HepG2 (cell line): Measurements from ENCODE around the gene RNF208. TPM values are rescaled to one million over a fixed set of nuclear protein-coding genes. Genes with fewer than 3 reads are reported as not detected.

Experiments
- MED1 ChIP-seq: sonication (generic); formaldehyde crosslinking; IDR thresholded peaks from 2 replicates; pipeline ENCODE4 v1.4.0; 2020; ENCODE audit warnings: missing genetic modification reagents
- MTA1 ChIP-seq: sonication (generic); formaldehyde crosslinking; IDR thresholded peaks from 2 replicates; pipeline ENCODE4 v1.4.0; 2020; ENCODE audit warnings: missing genetic modification reagents, mild to moderate bottlenecking, borderline replicate concordance
- NKX3-1 ChIP-seq: sonication (generic); formaldehyde crosslinking; IDR thresholded peaks from 2 replicates; pipeline ENCODE4 v1.5.0; 2020; ENCODE audit warnings: missing genetic modification reagents
- PAF1 ChIP-seq: IDR thresholded peaks from 2 replicates; pipeline ENCODE4 v1.6.1; 2016; ENCODE audit warnings: missing genetic modification reagents, missing compliant biosample characterization
- ZBTB25 ChIP-seq: IDR thresholded peaks from 2 replicates; pipeline ENCODE4 v1.6.1; 2018; ENCODE audit warnings: missing genetic modification reagents
- ZNF292 ChIP-seq: sonication (generic); formaldehyde crosslinking; IDR thresholded peaks from 2 replicates; pipeline ENCODE4 v1.8.1; 2022; ENCODE audit warnings: mild to moderate bottlenecking, low read depth, missing genetic modification reagents, borderline replicate concordance
- ZNF33B ChIP-seq: sonication (generic); formaldehyde crosslinking; IDR thresholded peaks from 2 replicates; pipeline ENCODE4 v1.5.1; 2020; ENCODE audit warnings: mild to moderate bottlenecking, missing genetic modification reagents
- ZNF572 ChIP-seq: sonication (generic); formaldehyde crosslinking; IDR thresholded peaks from 2 replicates; pipeline ENCODE4 v1.5.1; 2020; ENCODE audit warnings: mild to moderate bottlenecking, missing genetic modification reagents
- ZSCAN22 ChIP-seq: sonication (generic); formaldehyde crosslinking; IDR thresholded peaks from 2 replicates; pipeline ENCODE4 v1.4.0; 2020; ENCODE audit warnings: mild to moderate bottlenecking, missing genetic modification reagents
- ZZZ3 ChIP-seq: sonication (generic); formaldehyde crosslinking; IDR thresholded peaks from 2 replicates; pipeline ENCODE4 v1.4.0; 2020; ENCODE audit warnings: missing genetic modification reagents, mild to moderate bottlenecking, borderline replicate concordance
- polyA plus RNA-seq, 8 experiments: library from polyadenylated mRNA; depleted of rRNA in 3 of 8; stranded (reverse) in 7 of 8; unstranded in 1 of 8; fragments of >200 nt; fragmentation: Illumina TruSeq in 4 of 8; extraction: Trizol in 4 of 8; gene quantifications; 2 replicates each; pipeline versions ENCODE4 v1.2.1 to v1.2.3, GENCODE V29; 2011 to 2016; ENCODE audit warnings: low read depth in 4 of 8, missing spikeins in 1 of 8, mixed read lengths in 1 of 8; ENCODE audit not compliant: insufficient read depth in 1 of 8
- total RNA-seq, 5 experiments: library from RNA; depleted of rRNA; stranded (reverse); fragments of >200 nt; fragmentation: Illumina TruSeq; extraction: Trizol; gene quantifications; 2 replicates each; pipeline ENCODE4 v1.2.3, GENCODE V29; 2016; ENCODE audit warnings: low read depth in 1 of 5
- TF ChIP-seq, protein P1 (sequence below): IDR thresholded peaks from 2 replicates; pipeline ENCODE4 v1.6.1; 2016; ENCODE audit warnings: mild to moderate bottlenecking, missing biosample characterization, missing genetic modification reagents
- TF ChIP-seq, protein P2 (sequence below): sonication (generic); formaldehyde crosslinking; IDR thresholded peaks from 2 replicates; pipeline ENCODE4 v1.5.0; 2020; ENCODE audit warnings: mild to moderate bottlenecking, missing genetic modification reagents
- TF ChIP-seq, protein P3 (sequence below): IDR thresholded peaks from 2 replicates; pipeline ENCODE4 v1.6.1; 2016; ENCODE audit warnings: missing genetic modification reagents, missing compliant biosample characterization
- TF ChIP-seq, protein P4 (sequence below): sonication (generic); formaldehyde crosslinking; IDR thresholded peaks from 2 replicates; pipeline ENCODE4 v1.4.0; 2020; ENCODE audit warnings: missing genetic modification reagents
- TF ChIP-seq, protein P5 (sequence below): sonication (generic); formaldehyde crosslinking; conservative IDR thresholded peaks from 2 replicates; pipeline ENCODE4 v1.8.0; 2022; ENCODE audit warnings: mild to moderate bottlenecking, moderate library complexity, missing genetic modification reagents
- TF ChIP-seq, protein P6 (sequence below): sonication (generic); formaldehyde crosslinking; IDR thresholded peaks from 2 replicates; pipeline ENCODE4 v1.9.0; 2021; ENCODE audit warnings: missing genetic modification reagents, borderline replicate concordance

RNF208 gene
- total and polyA plus RNA-seq, 2 of the 13 experiments (the other 11 are each of a cell fraction or from before 2014, with no cell fraction given) = 1.6 to 2.1 TPM

- TF ChIP-seq, protein P1, sequence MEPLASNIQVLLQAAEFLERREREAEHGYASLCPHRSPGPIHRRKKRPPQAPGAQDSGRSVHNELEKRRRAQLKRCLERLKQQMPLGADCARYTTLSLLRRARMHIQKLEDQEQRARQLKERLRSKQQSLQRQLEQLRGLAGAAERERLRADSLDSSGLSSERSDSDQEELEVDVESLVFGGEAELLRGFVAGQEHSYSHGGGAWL (CRISPR knock-in tag) = peak; percentile 55; the same call in 1 of the 2 replicates
- TF ChIP-seq NKX3-1 (CRISPR knock-in tag) = no peak
- TF ChIP-seq, protein P2, sequence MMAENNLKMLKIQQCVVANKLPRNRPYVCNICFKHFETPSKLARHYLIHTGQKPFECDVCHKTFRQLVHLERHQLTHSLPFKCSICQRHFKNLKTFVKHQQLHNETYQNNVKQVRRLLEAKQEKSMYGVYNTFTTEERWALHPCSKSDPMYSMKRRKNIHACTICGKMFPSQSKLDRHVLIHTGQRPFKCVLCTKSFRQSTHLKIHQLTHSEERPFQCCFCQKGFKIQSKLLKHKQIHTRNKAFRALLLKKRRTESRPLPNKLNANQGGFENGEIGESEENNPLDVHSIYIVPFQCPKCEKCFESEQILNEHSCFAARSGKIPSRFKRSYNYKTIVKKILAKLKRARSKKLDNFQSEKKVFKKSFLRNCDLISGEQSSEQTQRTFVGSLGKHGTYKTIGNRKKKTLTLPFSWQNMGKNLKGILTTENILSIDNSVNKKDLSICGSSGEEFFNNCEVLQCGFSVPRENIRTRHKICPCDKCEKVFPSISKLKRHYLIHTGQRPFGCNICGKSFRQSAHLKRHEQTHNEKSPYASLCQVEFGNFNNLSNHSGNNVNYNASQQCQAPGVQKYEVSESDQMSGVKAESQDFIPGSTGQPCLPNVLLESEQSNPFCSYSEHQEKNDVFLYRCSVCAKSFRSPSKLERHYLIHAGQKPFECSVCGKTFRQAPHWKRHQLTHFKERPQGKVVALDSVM = 0 out of 2 replicates have a peak, but pooled peaks have one; percentile 16
- no peak for TF ChIP-seq ZBTB25
- TF ChIP-seq, protein P3, sequence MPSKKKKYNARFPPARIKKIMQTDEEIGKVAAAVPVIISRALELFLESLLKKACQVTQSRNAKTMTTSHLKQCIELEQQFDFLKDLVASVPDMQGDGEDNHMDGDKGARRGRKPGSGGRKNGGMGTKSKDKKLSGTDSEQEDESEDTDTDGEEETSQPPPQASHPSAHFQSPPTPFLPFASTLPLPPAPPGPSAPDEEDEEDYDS = peak; percentile 91
- 0 out of 2 replicates have a peak, but pooled peaks have one; percentile 36 for TF ChIP-seq ZNF33B
- peak; percentile 51; the same call in 1 of the 2 replicates for TF ChIP-seq ZNF572 (CRISPR knock-in tag)
- TF ChIP-seq PAF1 (CRISPR knock-in tag) = no peak
- peak; percentile 14; the same call in 1 of the 2 replicates for TF ChIP-seq MTA1 (CRISPR knock-in tag)
- TF ChIP-seq ZZZ3 = no peak
- TF ChIP-seq, protein P4, sequence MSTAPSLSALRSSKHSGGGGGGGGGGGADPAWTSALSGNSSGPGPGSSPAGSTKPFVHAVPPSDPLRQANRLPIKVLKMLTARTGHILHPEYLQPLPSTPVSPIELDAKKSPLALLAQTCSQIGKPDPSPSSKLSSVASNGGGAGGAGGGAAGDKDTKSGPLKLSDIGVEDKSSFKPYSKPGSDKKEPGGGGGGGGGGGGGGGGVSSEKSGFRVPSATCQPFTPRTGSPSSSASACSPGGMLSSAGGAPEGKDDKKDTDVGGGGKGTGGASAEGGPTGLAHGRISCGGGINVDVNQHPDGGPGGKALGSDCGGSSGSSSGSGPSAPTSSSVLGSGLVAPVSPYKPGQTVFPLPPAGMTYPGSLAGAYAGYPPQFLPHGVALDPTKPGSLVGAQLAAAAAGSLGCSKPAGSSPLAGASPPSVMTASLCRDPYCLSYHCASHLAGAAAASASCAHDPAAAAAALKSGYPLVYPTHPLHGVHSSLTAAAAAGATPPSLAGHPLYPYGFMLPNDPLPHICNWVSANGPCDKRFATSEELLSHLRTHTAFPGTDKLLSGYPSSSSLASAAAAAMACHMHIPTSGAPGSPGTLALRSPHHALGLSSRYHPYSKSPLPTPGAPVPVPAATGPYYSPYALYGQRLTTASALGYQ (CRISPR knock-in tag) = peak; percentile 40; the same call in 1 of the 2 replicates
- TF ChIP-seq ZNF292 (CRISPR knock-in tag) = no peak
- TF ChIP-seq, protein P5, sequence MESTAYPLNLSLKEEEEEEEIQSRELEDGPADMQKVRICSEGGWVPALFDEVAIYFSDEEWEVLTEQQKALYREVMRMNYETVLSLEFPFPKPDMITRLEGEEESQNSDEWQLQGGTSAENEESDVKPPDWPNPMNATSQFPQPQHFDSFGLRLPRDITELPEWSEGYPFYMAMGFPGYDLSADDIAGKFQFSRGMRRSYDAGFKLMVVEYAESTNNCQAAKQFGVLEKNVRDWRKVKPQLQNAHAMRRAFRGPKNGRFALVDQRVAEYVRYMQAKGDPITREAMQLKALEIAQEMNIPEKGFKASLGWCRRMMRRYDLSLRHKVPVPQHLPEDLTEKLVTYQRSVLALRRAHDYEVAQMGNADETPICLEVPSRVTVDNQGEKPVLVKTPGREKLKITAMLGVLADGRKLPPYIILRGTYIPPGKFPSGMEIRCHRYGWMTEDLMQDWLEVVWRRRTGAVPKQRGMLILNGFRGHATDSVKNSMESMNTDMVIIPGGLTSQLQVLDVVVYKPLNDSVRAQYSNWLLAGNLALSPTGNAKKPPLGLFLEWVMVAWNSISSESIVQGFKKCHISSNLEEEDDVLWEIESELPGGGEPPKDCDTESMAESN (CRISPR knock-in tag) = 0 out of 2 replicates have a peak, but pooled peaks have one; percentile 24
- TF ChIP-seq, protein P6, sequence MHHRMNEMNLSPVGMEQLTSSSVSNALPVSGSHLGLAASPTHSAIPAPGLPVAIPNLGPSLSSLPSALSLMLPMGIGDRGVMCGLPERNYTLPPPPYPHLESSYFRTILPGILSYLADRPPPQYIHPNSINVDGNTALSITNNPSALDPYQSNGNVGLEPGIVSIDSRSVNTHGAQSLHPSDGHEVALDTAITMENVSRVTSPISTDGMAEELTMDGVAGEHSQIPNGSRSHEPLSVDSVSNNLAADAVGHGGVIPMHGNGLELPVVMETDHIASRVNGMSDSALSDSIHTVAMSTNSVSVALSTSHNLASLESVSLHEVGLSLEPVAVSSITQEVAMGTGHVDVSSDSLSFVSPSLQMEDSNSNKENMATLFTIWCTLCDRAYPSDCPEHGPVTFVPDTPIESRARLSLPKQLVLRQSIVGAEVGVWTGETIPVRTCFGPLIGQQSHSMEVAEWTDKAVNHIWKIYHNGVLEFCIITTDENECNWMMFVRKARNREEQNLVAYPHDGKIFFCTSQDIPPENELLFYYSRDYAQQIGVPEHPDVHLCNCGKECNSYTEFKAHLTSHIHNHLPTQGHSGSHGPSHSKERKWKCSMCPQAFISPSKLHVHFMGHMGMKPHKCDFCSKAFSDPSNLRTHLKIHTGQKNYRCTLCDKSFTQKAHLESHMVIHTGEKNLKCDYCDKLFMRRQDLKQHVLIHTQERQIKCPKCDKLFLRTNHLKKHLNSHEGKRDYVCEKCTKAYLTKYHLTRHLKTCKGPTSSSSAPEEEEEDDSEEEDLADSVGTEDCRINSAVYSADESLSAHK (CRISPR knock-in tag) = no peak
- no peak; the same call in 1 of the 2 replicates for TF ChIP-seq MED1
- 0 out of 2 replicates have a peak, but pooled peaks have one; percentile 19 for TF ChIP-seq ZSCAN22 (CRISPR knock-in tag)
These were observed 4.5 kb downstream of the RNF208 start (continued) for GRCh38 chr9:137217276-137218211.
